Chondrocyte (in vitro differentiated cells): ENCODE measurements around the gene VWDE. TPM values are rescaled to one million over a fixed set of nuclear protein-coding genes. Genes with fewer than 3 reads are reported as not detected.

Source experiments
- DNase-seq: peaks from one replicate; pipeline ENCODE4 v3.0.0; 2021; ENCODE audit warnings: mixed read lengths, low spot score
- H3K27ac Mint-ChIP-seq: one replicate; pipeline ENCODE4 v1.8.0; 2021; ENCODE audit warnings: mild to moderate bottlenecking, moderate library complexity, mixed read lengths; ENCODE audit not compliant: unreplicated experiment
- H3K27me3 Mint-ChIP-seq: 2 replicates; pipeline ENCODE4 v1.8.0; 2021; ENCODE audit warnings: low read depth, mixed read lengths
- H3K36me3 Mint-ChIP-seq: 2 replicates; pipeline ENCODE4 v1.8.0; 2021; ENCODE audit warnings: low read depth, mixed read lengths
- H3K4me1 Mint-ChIP-seq: 2 replicates; pipeline ENCODE4 v1.8.0; 2021; ENCODE audit warnings: low read depth, mild to moderate bottlenecking, mixed read lengths
- H3K4me3 Mint-ChIP-seq: one replicate; pipeline ENCODE4 v1.8.0; 2021; ENCODE audit warnings: mild to moderate bottlenecking, moderate library complexity, mixed read lengths; ENCODE audit not compliant: unreplicated experiment
- H3K9me3 Mint-ChIP-seq: 2 replicates; pipeline ENCODE4 v1.8.0; 2021; ENCODE audit warnings: low read depth, mixed read lengths
- CTCF ChIP-seq: fragments of 200-600 bp; sonication (generic); IDR thresholded peaks from 2 replicates; pipeline ENCODE4 v1.5.0; 2021; ENCODE audit warnings: antibody characterized with exemption, mild to moderate bottlenecking, moderate library complexity
- total RNA-seq: library from RNA; stranded (reverse); gene quantifications from 3 replicates; pipeline ENCODE4 v1.2.1, GENCODE V29; 2021

VWDE gene
- total RNA-seq, 1 donor from 2014 or later = not detected

GRCh38 chr7:12360948-12361347 lies 42.7 kb downstream of the VWDE start:
- Mint-ChIP-seq H3K4me3 (no peak overlapping the region), H3K27ac (no peak overlapping the region), H3K4me1 (no peaks in the 10 kb centered on the region), H3K36me3 (no peaks in the 10 kb centered on the region), H3K9me3 (no peaks in the 10 kb centered on the region), H3K27me3 (peaks cover 16% of the 10 kb centered on the region)
- DNase-seq = no peak
- no peak for TF ChIP-seq CTCF

- H3K27ac Mint-ChIP-seq = no peak overlapping the region
- peaks cover 7% of the 10 kb centered on the region for H3K27me3 Mint-ChIP-seq
- H3K36me3 Mint-ChIP-seq = no peaks in the 10 kb centered on the region
- no peak overlapping the region for H3K4me3 Mint-ChIP-seq
- no peak for TF ChIP-seq CTCF
- H3K4me1 Mint-ChIP-seq = no peaks in the 10 kb centered on the region
- DNase-seq = no peak
- no peaks in the 10 kb centered on the region for H3K9me3 Mint-ChIP-seq
Observed at GRCh38 chr7:12358694-12359093, 45.0 kb downstream of the VWDE start.

- H3K4me1 Mint-ChIP-seq = no peaks in the 10 kb centered on the region
- no peak for DNase-seq
- H3K36me3 Mint-ChIP-seq = no peaks in the 10 kb centered on the region
- no peaks in the 10 kb centered on the region for H3K9me3 Mint-ChIP-seq
- TF ChIP-seq CTCF = no peak
- no peak overlapping the region for H3K4me3 Mint-ChIP-seq
- peaks cover 6% of the 10 kb centered on the region for H3K27me3 Mint-ChIP-seq
- H3K27ac Mint-ChIP-seq = no peak overlapping the region
Observed at GRCh38 chr7:12357508-12357907, 46.2 kb downstream of the VWDE start.

- DNase-seq = no peak
- Mint-ChIP-seq H3K36me3 (no peaks in the 10 kb centered on the region), H3K4me3 (no peak overlapping the region)
Observed at GRCh38 chr7:12351843-12352242, 51.8 kb downstream of the VWDE start.

GRCh38 chr7:12350971-12351370 lies 52.7 kb downstream of the VWDE start:
- no peaks in the 10 kb centered on the region for H3K9me3 Mint-ChIP-seq
- no peak overlapping the region for H3K27ac Mint-ChIP-seq
- no peak overlapping the region for H3K4me3 Mint-ChIP-seq
- no peaks in the 10 kb centered on the region for H3K36me3 Mint-ChIP-seq
- TF ChIP-seq CTCF = no peak
- peaks cover 2% of the 10 kb centered on the region for H3K27me3 Mint-ChIP-seq
- H3K4me1 Mint-ChIP-seq = no peaks in the 10 kb centered on the region
- DNase-seq = no peak

More at GRCh38 chr7:12351843-12352242, 51.8 kb downstream of the VWDE start:
- H3K27ac Mint-ChIP-seq = no peak overlapping the region
- TF ChIP-seq CTCF = no peak
- no peaks in the 10 kb centered on the region for H3K9me3 Mint-ChIP-seq
- H3K4me1 Mint-ChIP-seq = no peaks in the 10 kb centered on the region
- peaks cover 3% of the 10 kb centered on the region for H3K27me3 Mint-ChIP-seq
